Measurements from ENCODE around the gene TAX1BP1.

TAX1BP1 gene

DNA sequence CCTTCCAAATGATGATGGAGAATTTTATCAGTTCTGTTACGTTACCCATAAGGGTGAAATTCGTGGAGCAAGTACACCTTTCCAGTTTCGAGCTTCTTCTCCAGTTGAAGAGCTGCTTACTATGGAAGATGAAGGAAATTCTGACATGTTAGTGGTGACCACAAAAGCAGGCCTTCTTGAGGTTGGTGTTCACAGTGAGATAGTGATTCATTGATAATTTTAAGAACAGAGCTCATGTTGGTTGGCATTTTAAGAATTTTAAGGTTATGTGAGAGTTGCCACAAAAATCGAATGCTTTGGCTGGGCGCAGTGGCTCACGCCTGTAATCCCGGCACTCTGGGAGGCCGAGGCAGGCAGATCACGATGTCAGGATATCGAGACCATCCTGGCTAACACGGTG lies 25.9 kb downstream of the TAX1BP1 start:
- TF ChIP-seq, protein P1, sequence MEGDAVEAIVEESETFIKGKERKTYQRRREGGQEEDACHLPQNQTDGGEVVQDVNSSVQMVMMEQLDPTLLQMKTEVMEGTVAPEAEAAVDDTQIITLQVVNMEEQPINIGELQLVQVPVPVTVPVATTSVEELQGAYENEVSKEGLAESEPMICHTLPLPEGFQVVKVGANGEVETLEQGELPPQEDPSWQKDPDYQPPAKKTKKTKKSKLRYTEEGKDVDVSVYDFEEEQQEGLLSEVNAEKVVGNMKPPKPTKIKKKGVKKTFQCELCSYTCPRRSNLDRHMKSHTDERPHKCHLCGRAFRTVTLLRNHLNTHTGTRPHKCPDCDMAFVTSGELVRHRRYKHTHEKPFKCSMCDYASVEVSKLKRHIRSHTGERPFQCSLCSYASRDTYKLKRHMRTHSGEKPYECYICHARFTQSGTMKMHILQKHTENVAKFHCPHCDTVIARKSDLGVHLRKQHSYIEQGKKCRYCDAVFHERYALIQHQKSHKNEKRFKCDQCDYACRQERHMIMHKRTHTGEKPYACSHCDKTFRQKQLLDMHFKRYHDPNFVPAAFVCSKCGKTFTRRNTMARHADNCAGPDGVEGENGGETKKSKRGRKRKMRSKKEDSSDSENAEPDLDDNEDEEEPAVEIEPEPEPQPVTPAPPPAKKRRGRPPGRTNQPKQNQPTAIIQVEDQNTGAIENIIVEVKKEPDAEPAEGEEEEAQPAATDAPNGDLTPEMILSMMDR (conservative IDR thresholded peaks at IDR 0.05), result no peak

DNA sequence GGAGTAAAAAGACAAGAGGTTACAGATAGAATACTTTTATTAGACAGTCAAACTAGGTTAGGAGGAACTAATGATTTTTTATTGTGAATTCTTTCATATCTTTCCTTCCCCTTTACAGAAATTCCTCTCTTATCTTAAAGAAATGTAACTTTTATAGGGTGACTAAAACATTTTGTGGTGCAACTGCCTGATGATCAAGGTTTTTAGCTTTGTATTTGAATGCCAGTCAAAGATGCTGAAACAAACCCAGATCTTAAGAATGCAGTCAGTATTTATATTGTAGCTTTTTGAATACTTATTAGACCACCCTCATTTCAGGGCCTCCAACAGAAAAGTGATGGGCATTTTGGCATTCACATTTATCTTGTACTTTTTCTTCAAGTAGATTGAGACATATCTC lies 27.4 kb downstream of the TAX1BP1 start:
- no peak overlapping the region for H3K27ac ChIP-seq
- TF ChIP-seq, protein P1 (conservative IDR thresholded peaks at IDR 0.05), result no peak

More for the DNA sequence above, 25.9 kb downstream of the TAX1BP1 start:
- no peak overlapping the region for H3K27ac ChIP-seq

DNA sequence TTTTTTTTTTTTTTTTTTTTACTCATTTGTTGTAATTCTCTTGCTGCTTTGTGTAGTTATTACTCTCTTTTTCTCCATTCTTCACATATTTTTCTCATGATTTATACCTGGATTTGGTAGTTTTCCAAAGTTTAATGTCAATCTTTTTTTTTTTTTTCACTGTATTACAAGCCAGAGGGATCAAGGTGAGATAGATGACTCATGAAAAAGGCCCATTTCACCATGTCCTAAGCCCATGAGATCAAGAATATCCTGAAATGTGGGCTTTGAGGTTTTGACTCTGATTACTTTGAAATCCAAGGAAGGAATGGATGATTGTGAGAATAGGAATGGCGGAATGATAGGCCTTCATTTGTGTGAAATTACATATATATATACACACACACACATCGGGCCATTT lies 31.1 kb downstream of the TAX1BP1 start:
- H3K27ac ChIP-seq, result no peak overlapping the region

DNA sequence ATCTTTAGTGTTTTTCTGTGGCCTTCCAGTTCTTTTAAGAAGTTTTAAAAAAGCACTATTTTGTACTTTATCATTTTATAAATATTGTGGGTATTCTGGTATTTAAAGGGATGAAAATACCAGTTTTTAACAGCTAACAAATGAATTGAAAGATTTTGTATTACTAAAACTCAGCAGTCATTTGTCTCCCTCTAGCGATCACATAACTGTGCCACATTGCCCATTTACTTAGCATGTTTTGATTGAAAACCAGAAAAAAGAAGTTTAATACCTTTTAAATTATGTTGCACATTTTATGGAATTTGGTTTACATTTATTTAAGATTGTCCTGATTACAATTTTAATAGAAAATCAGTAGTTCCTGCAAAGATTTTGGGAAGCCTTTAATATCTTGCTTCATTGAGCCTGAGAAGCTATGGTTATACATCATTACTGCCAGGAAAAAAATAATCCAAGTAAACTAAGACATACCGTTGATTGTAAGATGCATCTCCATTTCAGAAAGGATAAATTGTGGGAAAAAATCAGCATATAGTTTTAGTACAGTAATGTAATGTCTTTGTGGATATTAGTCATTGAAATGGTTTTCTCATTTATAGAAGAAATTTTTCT lies 34.9 kb downstream of the TAX1BP1 start:
- no peak overlapping the region for H3K27ac ChIP-seq
- TF ChIP-seq, protein P1 (conservative IDR thresholded peaks at IDR 0.05), result peak; percentile 91

More for the DNA sequence above, 31.1 kb downstream of the TAX1BP1 start:
- TF ChIP-seq, protein P1 (conservative IDR thresholded peaks at IDR 0.05), result no peak

DNA sequence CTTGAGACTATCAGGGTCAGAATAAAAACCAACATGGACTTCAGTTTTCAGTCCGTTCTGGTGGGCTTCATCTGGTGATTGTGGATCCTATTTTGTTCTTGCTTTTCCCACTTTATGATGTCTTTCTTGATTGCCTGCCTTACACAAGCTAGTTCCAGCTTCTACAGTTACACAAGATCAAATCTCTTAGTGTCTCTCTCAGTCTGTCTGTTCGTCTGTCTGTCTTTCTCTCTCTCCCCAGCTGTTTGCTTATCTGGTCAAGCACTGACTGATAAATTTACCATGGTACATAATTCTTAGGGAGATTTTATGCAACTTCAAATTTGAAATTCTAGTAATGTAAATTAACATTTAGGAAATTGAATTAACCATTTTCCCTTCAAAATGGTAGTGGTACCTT lies 35.8 kb downstream of the TAX1BP1 start:
- H3K27ac ChIP-seq, result no peak overlapping the region
- TF ChIP-seq, protein P1 (conservative IDR thresholded peaks at IDR 0.05), result no peak

DNA sequence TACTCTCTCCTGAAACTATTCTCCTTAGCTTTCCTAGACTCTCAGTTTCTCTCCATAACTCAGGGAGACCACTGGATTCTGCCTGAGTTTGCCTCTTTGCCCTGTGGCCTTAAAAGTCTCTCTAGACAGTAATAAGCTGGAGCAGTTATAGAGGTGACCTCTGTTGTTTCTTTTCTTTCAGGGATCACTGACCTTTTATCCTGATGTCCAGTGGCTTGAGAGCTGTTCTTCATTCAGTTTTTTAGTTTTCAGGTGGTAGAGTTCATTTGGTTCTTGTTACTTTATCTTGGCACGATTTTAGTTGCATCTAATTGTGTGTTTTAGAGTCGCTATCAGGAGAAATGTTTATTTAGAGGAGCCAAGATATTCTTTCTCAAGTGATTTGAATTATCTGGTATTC lies 37.7 kb downstream of the TAX1BP1 start:
- H3K27ac ChIP-seq, result peak overlapping the region; percentile 45
- TF ChIP-seq, protein P1 (conservative IDR thresholded peaks at IDR 0.05), result no peak

DNA sequence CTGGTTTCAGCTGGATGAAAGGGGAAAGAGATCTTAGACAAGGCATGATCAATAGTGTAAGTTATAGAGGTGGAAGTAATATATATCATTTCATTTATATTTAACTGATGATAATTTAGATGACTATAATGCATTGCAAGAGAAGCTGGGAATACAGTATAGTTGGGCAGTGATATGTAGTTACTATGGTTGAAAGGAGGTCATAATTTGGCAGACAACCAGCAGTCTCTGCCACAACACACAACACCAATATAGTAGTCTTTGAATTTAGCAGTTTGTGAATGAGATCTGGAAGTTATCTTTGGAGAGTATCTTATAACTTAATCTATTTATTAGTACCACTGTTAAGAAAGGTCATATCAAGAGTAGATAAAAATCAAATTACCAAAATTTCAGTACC lies 39.9 kb downstream of the TAX1BP1 start:
- TF ChIP-seq, protein P1 (conservative IDR thresholded peaks at IDR 0.05), result no peak
- H3K27ac ChIP-seq, result no peak overlapping the region

All from VCaP (cell line).